Kidney epithelial cell (primary cell): ENCODE measurements around the gene LYRM9. TPM values are rescaled to one million over a fixed set of nuclear protein-coding genes. Genes with fewer than 3 reads are reported as not detected.
"Not testable (repeated sequence)": the region's sequence is repeated elsewhere in the genome, so short reads cannot be mapped to it uniquely, and the experiment has no call there.

Source experiments
- DNase-seq: peaks from one replicate; pipeline ENCODE4 v3.0.0-alpha.2; 2010; ENCODE audit warnings: low read depth
- H3K27me3 ChIP-seq: 2 replicates; pipeline ENCODE4 v1.6.0; 2011; ENCODE audit warnings: low read length; ENCODE audit not compliant: control insufficient read depth, insufficient read depth
- H3K36me3 ChIP-seq: 2 replicates; pipeline ENCODE4 v1.5.1; 2011; ENCODE audit warnings: low read length; ENCODE audit not compliant: control insufficient read depth, insufficient read depth
- H3K4me3 ChIP-seq: 2 replicates; pipeline ENCODE4 v1.5.1; 2011; ENCODE audit warnings: low read depth, mild to moderate bottlenecking, control low read depth, low read length
- total RNA-seq: library from RNA; depleted of rRNA; stranded (reverse); fragments of >200 nt; gene quantifications from 2 replicates; pipeline ENCODE4 v1.2.3, GENCODE V29; 2015
- TF ChIP-seq, protein P1 (sequence below): IDR thresholded peaks from 2 replicates; pipeline ENCODE4 v1.5.1; 2011; ENCODE audit warnings: mild to moderate bottlenecking, moderate library complexity, low read length, control low read depth, inconsistent platforms; ENCODE audit not compliant: insufficient read depth, poor library complexity, severe bottlenecking

Gene LYRM9
- total RNA-seq, 1 donor from 2014 or later: 5.0 TPM

DNA sequence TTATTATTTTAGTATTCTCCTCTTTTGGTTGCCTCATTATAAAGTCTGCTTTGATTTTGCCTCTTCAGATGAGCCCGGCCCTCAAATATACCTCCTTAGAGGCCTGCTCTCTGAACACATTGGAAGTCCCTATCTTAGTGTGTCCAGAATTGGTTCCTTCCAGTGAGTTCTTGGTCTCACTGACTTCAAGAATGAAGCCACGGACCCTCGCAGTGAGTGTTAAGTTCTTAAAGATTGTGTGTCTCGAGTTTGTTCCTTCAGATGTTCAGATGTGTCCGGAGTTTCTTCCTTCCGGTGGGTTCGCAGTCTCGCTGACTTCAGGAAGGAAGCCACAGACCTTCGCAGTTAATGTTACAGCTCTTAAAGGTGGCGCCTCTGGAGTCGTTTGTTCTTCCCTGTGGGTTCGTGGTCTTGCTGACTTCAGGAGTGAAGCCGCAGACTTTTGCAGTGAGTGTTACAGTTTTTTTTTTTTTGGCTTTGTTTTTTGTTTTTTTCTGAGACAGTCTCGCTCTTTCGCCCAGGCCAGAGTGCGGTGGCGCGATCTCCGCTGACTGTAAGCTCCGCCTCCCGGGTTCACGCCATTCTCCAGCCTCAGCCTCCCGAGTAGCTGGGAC is 47.0 kb downstream of the LYRM9 start:
- H3K4me3 ChIP-seq: no peak overlapping the region
- H3K36me3 ChIP-seq: no peaks in the 10 kb centered on the region
- TF ChIP-seq, protein P1, sequence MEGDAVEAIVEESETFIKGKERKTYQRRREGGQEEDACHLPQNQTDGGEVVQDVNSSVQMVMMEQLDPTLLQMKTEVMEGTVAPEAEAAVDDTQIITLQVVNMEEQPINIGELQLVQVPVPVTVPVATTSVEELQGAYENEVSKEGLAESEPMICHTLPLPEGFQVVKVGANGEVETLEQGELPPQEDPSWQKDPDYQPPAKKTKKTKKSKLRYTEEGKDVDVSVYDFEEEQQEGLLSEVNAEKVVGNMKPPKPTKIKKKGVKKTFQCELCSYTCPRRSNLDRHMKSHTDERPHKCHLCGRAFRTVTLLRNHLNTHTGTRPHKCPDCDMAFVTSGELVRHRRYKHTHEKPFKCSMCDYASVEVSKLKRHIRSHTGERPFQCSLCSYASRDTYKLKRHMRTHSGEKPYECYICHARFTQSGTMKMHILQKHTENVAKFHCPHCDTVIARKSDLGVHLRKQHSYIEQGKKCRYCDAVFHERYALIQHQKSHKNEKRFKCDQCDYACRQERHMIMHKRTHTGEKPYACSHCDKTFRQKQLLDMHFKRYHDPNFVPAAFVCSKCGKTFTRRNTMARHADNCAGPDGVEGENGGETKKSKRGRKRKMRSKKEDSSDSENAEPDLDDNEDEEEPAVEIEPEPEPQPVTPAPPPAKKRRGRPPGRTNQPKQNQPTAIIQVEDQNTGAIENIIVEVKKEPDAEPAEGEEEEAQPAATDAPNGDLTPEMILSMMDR: no peak
- DNase-seq: no peak
- no peaks in the 10 kb centered on the region for H3K27me3 ChIP-seq

GRCh38 chr17:27845264-27846041 is 47.7 kb downstream of the LYRM9 start:
- DNase-seq: no peak
- Histone ChIP-seq H3K4me3 (no peak overlapping the region), H3K36me3 (no peaks in the 10 kb centered on the region), H3K27me3 (no peaks in the 10 kb centered on the region)
- TF ChIP-seq, protein P1: no peak

DNA sequence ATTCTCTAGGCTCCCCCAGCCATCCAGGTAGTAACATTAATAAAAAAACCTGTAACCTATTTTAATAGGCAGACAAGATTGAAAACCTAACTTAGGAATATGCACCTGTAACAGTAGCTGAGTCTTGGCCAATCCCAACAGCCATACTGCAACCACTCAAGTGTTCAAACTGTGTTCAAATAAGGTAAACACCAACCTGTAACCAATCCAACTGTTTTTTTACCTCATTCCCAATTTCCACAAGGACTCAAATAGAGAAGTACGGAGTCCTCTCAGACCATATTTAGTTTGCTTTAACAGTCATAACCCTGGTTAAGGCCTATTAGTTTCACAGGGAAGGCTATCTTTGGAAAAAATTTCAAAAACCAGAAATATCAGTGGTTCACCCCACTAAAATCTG is 52.5 kb downstream of the LYRM9 start:
- H3K27me3 ChIP-seq: no peaks in the 10 kb centered on the region
- H3K36me3 ChIP-seq: no peaks in the 10 kb centered on the region
- no peak overlapping the region for H3K4me3 ChIP-seq
- TF ChIP-seq, protein P1: no peak
- no peak for DNase-seq

DNA sequence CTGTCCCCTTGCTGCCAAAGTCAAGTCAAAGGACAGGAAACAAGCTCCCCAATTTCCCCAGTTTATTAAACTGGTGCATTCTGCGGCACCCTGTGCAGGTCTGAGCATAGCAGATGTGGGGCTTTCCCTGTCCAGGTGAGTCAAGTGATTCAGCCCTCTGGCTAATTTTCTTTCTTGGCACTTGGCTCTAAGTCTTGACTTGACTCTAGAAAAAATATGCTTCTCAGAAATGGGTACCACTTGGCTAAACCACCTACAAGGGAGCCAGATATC is 52.8 kb downstream of the LYRM9 start:
- not testable (repeated sequence) for DNase-seq, H3K4me3 ChIP-seq, H3K27me3 ChIP-seq, H3K36me3 ChIP-seq

GRCh38 chr17:27839571-27840405 is 53.4 kb downstream of the LYRM9 start:
- not testable (repeated sequence) for DNase-seq, H3K27me3 ChIP-seq, H3K36me3 ChIP-seq, H3K4me3 ChIP-seq

DNA sequence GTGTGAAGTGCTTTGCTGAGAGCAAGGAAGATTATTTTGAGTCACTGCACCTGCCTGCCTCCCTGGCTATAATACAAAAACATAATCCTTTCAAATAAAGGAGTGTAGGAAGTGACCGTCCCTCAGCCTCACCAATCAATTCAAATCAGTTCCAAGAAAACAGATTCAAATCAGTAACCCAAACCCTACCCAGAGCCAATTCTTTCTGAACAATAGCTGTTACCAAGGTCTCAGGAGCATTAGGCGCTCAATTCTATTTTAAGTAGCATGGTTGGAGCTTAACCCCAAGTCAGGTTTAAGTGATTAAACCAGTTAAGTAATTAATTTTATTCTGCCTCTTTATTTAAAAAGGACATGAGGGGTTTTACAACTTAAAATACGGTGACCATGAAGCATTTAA is 54.6 kb downstream of the LYRM9 start:
- not testable (repeated sequence) for H3K4me3 ChIP-seq, H3K36me3 ChIP-seq, H3K27me3 ChIP-seq, DNase-seq

- H3K36me3 ChIP-seq, H3K4me3 ChIP-seq, H3K27me3 ChIP-seq, DNase-seq: not testable (repeated sequence)
Observed at GRCh38 chr17:27837769-27838168, 55.4 kb downstream of the LYRM9 start.
